NB4 (cell line): Measurements from ENCODE around the gene UBE2J2.
A peak's percentile ranks its signal among the peaks of the same experiment; 100 is the strongest.

ENCODE experiments used
- DNase-seq: peaks from one replicate; pipeline ENCODE4 v3.0.0; 2010; ENCODE audit warnings: low read depth
- H3K4me3 ChIP-seq: one replicate; pipeline ENCODE4 v1.5.1; 2011; ENCODE audit warnings: mild to moderate bottlenecking, low read depth, low read length, moderate library complexity
- CTCF ChIP-seq: IDR thresholded peaks from one replicate; pipeline ENCODE4 v1.5.1; 2012; ENCODE audit warnings: low read depth, low read length
- MYC ChIP-seq: IDR thresholded peaks from 2 replicates; pipeline ENCODE4 v1.6.1; 2011; ENCODE audit warnings: low read depth, low read length
- POLR2A ChIP-seq: IDR thresholded peaks from 2 replicates; pipeline ENCODE4 v1.6.1; 2011; ENCODE audit warnings: mild to moderate bottlenecking; ENCODE audit not compliant: insufficient read length; ENCODE audit errors: extremely low read depth
- TF ChIP-seq, protein P1 (sequence below): IDR thresholded peaks from 2 replicates; pipeline ENCODE4 v1.6.1; 2011; ENCODE audit warnings: low read depth, low read length

Gene UBE2J2

DNA sequence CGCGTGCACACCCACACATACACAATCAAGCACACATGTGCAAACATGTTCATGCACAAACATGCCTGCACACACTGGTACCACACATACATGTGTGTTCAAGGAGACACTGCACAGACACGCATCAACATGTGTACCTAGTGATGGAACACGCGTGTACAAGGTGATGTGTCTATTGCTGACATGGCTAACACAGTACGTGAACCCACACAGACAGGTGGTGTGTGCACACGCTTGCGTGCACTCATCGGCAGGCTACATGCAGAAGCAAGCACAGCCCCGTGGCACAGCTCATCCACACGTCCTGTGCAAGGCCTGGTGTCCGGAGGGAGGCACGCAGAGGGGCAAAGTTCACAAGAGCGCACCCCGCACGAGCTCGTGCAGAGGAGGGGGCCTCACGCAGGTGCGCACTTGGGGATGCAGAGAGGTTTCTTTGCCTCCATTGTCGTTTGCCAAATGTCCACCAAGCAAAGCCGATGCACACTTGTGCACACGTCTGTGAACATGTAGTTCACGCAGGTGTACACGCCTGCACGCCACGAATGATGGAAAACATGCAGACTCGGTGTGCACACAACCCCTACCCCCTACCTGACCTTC is 33.1 kb upstream of the UBE2J2 start:
- H3K4me3 ChIP-seq = peak overlapping the region; percentile 58
- TF ChIP-seq POLR2A (no peak), MYC (no peak)
- TF ChIP-seq, protein P1, sequence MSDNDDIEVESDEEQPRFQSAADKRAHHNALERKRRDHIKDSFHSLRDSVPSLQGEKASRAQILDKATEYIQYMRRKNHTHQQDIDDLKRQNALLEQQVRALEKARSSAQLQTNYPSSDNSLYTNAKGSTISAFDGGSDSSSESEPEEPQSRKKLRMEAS = no peak
- no peak for DNase-seq

GRCh38 chr1:1306070-1306660 is 32.5 kb upstream of the UBE2J2 start:
- peak overlapping the region; percentile 58 for H3K4me3 ChIP-seq
- TF ChIP-seq, protein P1 = no peak
- peak; percentile 10 for TF ChIP-seq CTCF
- DNase-seq = peak; percentile 66

GRCh38 chr1:1305300-1306069 is 31.8 kb upstream of the UBE2J2 start:
- peak overlapping the region; percentile 58 for H3K4me3 ChIP-seq
- TF ChIP-seq MYC = no peak
- TF ChIP-seq CTCF = peak; percentile 24
- peak; percentile 89 for DNase-seq

- TF ChIP-seq, protein P1 = no peak
- TF ChIP-seq POLR2A = no peak
- TF ChIP-seq CTCF = no peak
- no peak for TF ChIP-seq MYC
- H3K4me3 ChIP-seq = peak overlapping the region; percentile 32
- DNase-seq = peak; percentile 37
Observed at GRCh38 chr1:1304331-1305299, 31.0 kb upstream of the UBE2J2 start.

DNA sequence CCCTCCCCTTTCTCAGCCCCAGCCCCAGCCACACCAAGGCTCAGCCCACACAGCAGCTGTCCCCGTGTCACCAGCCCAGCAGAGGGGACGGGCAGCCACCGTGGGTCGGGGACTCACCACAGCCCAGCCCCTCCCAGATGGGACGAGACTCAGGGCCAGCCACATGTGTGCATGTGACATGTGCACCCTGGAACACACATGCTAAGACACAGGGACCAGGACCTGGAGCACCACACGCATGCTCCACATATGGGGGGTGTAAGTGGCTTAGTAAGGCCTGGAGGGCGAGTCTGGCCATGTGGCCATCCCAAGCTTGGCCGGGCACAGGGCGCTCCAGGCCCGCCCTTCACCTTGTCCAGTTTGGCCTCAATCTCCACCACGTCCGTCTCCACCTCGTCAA is 30.1 kb upstream of the UBE2J2 start:
- TF ChIP-seq, protein P1 = no peak
- TF ChIP-seq MYC (no peak), CTCF (no peak), POLR2A (no peak)
- H3K4me3 ChIP-seq = no peak overlapping the region
- DNase-seq = no peak
